ENCODE measurements around the gene PLA2G7.

PLA2G7 gene

DNA sequence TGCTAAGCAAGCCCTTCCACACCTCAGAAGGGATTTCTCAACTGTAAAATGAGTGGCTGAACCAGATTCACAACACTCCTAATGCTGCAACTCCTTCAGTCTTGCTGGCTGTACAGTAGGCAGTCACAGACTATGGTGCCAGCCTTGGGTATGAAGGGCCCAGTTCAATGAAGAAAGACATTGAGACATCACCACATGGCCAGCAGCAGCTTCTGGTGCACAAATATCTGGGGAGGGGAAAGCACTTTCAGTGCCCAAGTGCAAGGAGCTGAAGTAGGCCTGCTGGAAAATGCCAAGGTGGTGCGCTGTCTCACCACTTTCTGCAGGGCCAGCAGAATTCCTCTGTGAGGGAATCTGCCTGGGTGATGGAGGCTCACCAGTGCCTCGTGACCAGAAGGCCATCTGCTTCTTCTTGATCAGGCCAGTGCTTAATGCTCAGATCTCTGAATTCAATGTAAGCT is 1.8 kb downstream of the PLA2G7 start:
- H3K36me3 ChIP-seq (ENCODE audit: control insufficient read depth, insufficient read depth, low read length) = no peaks in the 10 kb centered on the region
- H3K27me3 ChIP-seq (replicated peaks; ENCODE audit: control insufficient read depth, insufficient read depth, low read length) = peaks cover 3% of the 10 kb centered on the region; the same call in 1 of the 2 replicates
- no peak overlapping the region for H3K4me3 ChIP-seq (replicated peaks; ENCODE audit: low read depth, low read length)
- DNase-seq (ENCODE audit: extremely low read depth, insufficient read length) = no peak
- TF ChIP-seq, protein P1, sequence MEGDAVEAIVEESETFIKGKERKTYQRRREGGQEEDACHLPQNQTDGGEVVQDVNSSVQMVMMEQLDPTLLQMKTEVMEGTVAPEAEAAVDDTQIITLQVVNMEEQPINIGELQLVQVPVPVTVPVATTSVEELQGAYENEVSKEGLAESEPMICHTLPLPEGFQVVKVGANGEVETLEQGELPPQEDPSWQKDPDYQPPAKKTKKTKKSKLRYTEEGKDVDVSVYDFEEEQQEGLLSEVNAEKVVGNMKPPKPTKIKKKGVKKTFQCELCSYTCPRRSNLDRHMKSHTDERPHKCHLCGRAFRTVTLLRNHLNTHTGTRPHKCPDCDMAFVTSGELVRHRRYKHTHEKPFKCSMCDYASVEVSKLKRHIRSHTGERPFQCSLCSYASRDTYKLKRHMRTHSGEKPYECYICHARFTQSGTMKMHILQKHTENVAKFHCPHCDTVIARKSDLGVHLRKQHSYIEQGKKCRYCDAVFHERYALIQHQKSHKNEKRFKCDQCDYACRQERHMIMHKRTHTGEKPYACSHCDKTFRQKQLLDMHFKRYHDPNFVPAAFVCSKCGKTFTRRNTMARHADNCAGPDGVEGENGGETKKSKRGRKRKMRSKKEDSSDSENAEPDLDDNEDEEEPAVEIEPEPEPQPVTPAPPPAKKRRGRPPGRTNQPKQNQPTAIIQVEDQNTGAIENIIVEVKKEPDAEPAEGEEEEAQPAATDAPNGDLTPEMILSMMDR (IDR thresholded peaks at IDR 0.05; ENCODE audit: insufficient read depth, low read length, poor library complexity, severe bottlenecking) = no peak

DNA sequence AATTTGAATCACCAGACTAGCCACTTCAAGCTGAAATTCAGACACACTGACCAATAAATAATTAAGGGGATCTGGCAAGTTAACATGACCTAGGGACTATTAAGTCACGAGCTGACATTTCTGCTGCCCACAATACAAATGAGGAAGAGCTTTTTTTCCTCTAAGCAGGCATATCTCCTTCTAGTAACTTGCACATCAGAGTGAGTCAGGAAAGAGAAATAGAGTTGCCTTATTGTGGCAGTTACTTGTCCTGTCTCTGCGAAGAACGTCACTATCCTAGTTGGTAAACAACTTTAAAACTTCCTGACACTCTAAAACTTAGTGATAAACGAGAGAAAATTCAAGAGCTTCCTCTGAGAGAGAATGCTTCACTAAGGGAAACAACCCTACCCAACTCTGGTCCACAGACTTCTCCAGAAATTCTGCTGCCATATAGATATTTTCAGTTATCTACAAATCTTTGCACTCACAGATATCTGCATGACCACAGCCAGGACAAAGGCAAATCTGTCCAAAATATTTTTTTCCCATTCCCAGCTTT is 4.2 kb downstream of the PLA2G7 start:
- Histone ChIP-seq H3K36me3 (ENCODE audit: control insufficient read depth, insufficient read depth, low read length) (no peaks in the 10 kb centered on the region), H3K27me3 (replicated peaks; ENCODE audit: control insufficient read depth, insufficient read depth, low read length) (peaks cover 3% of the 10 kb centered on the region; the same call in 1 of the 2 replicates), H3K4me3 (replicated peaks; ENCODE audit: low read depth, low read length) (no peak overlapping the region)
- no peak for DNase-seq (ENCODE audit: extremely low read depth, insufficient read length)
- TF ChIP-seq, protein P1 (IDR thresholded peaks at IDR 0.05; ENCODE audit: insufficient read depth, low read length, poor library complexity, severe bottlenecking) = no peak

DNA sequence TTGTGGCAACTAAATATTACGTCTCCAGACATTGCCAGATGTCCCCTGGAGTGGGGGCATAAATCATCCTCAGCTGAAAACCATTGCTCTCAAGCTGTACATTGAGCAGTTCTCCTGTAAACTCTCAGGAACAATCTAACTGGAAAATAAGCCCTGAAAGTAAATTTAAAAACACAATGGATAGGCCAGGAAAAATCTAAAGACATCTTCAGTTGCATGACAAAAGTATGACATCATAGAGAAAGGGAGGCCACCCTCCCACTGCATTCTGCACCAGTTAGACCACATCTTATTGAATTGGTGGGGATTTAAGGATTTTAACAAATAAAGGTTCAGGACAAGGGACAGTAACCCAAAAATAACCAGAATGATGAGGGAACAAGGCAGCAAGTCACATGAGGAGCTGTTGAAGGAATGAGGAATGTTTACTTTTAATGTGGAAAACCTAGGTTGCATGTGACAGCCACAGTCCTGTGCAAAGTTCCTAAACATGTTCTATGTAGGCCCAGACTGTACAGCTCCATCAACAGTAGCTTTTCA is 5.3 kb downstream of the PLA2G7 start:
- H3K27me3 ChIP-seq (replicated peaks; ENCODE audit: control insufficient read depth, insufficient read depth, low read length) = no peaks in the 10 kb centered on the region; the same call in 1 of the 2 replicates
- no peak overlapping the region for H3K4me3 ChIP-seq (replicated peaks; ENCODE audit: low read depth, low read length)
- DNase-seq (ENCODE audit: extremely low read depth, insufficient read length) = no peak
- H3K36me3 ChIP-seq (ENCODE audit: control insufficient read depth, insufficient read depth, low read length) = no peaks in the 10 kb centered on the region
- TF ChIP-seq, protein P1 (IDR thresholded peaks at IDR 0.05; ENCODE audit: insufficient read depth, low read length, poor library complexity, severe bottlenecking) = no peak

DNA sequence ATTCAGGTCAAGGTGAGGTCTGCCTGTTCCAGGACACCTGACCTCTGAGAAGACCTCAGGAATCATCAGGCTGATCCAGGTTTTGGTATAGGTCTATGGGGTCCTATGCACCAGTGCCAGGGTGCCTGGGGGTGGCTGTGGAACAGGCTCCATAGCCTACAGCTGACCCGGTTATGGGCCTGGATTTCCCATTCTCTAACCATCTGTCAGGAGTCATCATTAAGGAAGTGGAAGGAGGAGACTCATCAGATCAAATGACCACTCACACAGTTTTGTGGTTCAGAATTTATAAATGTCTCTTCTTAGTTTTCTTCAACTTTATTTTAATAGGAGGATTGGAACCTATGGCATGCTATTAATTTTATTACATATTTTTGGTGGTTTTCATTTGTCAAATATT is 14.8 kb downstream of the PLA2G7 start:
- TF ChIP-seq, protein P1 (IDR thresholded peaks at IDR 0.05; ENCODE audit: insufficient read depth, low read length, poor library complexity, severe bottlenecking) = no peak
- DNase-seq (ENCODE audit: extremely low read depth, insufficient read length) = no peak
- H3K36me3 ChIP-seq (ENCODE audit: control insufficient read depth, insufficient read depth, low read length) = no peaks in the 10 kb centered on the region
- H3K4me3 ChIP-seq (replicated peaks; ENCODE audit: low read depth, low read length) = no peak overlapping the region
- no peaks in the 10 kb centered on the region for H3K27me3 ChIP-seq (replicated peaks; ENCODE audit: control insufficient read depth, insufficient read depth, low read length)

DNA sequence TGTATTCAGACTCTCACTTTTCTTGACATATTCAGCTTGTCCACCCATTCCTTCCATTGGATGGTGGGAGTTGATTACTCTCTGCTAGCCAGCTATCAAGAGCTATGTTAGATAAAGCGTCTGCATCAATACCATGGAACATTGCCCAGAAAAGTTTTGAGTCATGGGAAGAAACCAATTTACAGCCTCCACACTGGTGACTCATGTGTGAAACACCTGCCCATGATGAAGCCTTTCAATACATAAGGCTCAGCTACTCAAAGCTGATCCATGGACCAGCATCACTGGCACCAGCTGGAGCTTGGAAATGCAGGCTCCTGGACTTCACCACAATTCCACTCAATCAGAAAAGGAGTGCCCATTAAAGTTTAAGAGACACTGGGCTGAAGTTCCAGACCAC is 16.1 kb downstream of the PLA2G7 start:
- DNase-seq (ENCODE audit: extremely low read depth, insufficient read length) = no peak
- H3K4me3 ChIP-seq (replicated peaks; ENCODE audit: low read depth, low read length) = no peak overlapping the region
- no peaks in the 10 kb centered on the region for H3K27me3 ChIP-seq (replicated peaks; ENCODE audit: control insufficient read depth, insufficient read depth, low read length)
- no peaks in the 10 kb centered on the region for H3K36me3 ChIP-seq (ENCODE audit: control insufficient read depth, insufficient read depth, low read length)
- TF ChIP-seq, protein P1 (IDR thresholded peaks at IDR 0.05; ENCODE audit: insufficient read depth, low read length, poor library complexity, severe bottlenecking) = no peak

All from GM06990 (cell line).